ACC112 (cell line): ENCODE measurements around the gene F13A1.

ENCODE experiments used
- H2AFZ ChIP-seq: fragments of 200-600 bp; sonication (generic); one replicate; pipeline ENCODE4 v1.6.0; 2017; ENCODE audit warnings: antibody characterized with exemption, low read length; ENCODE audit not compliant: unreplicated experiment
- H3K27ac ChIP-seq: fragments of 200-600 bp; sonication (generic); 2 replicates; pipeline ENCODE4 v1.5.1; 2014; ENCODE audit warnings: low read depth, mild to moderate bottlenecking, antibody characterized with exemption, low read length, moderate library complexity
- H3K27me3 ChIP-seq: fragments of 200-600 bp; sonication (generic); 2 replicates; pipeline ENCODE4 v1.6.1; 2014; ENCODE audit warnings: mild to moderate bottlenecking, antibody characterized with exemption, low read length, moderate library complexity, mixed read lengths; ENCODE audit not compliant: insufficient read depth
- H3K36me3 ChIP-seq: fragments of 200-600 bp; sonication (generic); 2 replicates; pipeline ENCODE4 v1.6.1; 2016; ENCODE audit warnings: mild to moderate bottlenecking, antibody characterized with exemption, low read length, moderate library complexity, mixed read lengths; ENCODE audit not compliant: insufficient read depth
- H3K4me1 ChIP-seq: fragments of 200-600 bp; sonication (generic); one replicate; pipeline ENCODE4 v1.6.1; 2016; ENCODE audit warnings: low read length, mixed read lengths; ENCODE audit not compliant: insufficient read depth, unreplicated experiment, control insufficient read depth
- H3K4me3 ChIP-seq: fragments of 200-600 bp; sonication (generic); 2 replicates; pipeline ENCODE4 v1.5.1; 2014; ENCODE audit warnings: mild to moderate bottlenecking, low read depth, low read length
- H3K79me2 ChIP-seq: fragments of 200-600 bp; sonication (generic); one replicate; pipeline ENCODE4 v1.6.0; 2016; ENCODE audit warnings: low read length; ENCODE audit not compliant: control insufficient read depth, unreplicated experiment, insufficient read depth

F13A1 gene

DNA sequence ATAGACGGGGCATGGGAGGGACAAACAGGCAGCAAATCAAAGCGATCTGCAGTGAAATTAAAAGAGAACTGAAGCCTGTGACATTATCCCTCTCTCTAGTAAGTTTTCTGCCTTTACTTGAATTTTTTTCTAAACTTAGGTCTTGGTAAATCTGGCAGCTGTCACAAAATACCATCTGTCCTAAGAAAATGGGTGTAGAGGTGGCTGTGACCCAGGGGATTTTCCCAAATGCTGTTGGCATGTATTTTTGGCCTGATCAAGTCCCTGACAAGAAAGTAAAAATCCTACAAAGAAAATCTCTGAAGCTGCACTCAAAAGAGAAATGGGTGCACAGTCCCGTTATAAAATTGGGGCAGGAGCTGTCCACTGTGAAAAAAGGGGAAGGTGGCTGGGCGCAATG, 30.2 kb upstream of the F13A1 start:
- no peaks in the 10 kb centered on the region for H3K4me1 ChIP-seq
- H3K36me3 ChIP-seq = no peaks in the 10 kb centered on the region
- no peak overlapping the region for H3K27ac ChIP-seq
- H3K4me3 ChIP-seq = no peak overlapping the region
- H2AFZ ChIP-seq = no peak overlapping the region
- no peaks in the 10 kb centered on the region for H3K79me2 ChIP-seq
- H3K27me3 ChIP-seq = no peaks in the 10 kb centered on the region

DNA sequence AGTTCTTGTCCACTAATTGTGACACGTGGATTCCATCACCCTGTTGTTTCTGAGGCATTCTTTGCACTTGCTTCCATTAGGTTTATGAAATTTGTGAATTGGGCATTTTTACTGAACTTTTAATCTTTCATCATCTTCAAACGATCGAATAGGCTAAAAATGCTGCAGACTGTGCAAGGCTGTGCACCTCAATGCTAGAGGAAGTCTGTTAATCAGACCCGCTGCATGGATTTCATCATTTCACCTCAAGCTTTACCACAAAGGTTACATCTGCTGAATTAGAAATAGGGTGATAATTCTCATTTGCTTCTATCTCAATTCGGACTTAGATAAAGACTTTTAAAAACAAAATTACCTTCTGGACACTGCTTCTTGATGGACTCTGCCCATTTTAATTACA, 27.8 kb upstream of the F13A1 start:
- H2AFZ ChIP-seq = no peak overlapping the region
- H3K4me1 ChIP-seq = no peaks in the 10 kb centered on the region
- H3K79me2 ChIP-seq = no peaks in the 10 kb centered on the region
- no peaks in the 10 kb centered on the region for H3K27me3 ChIP-seq
- H3K36me3 ChIP-seq = no peaks in the 10 kb centered on the region
- no peak overlapping the region for H3K27ac ChIP-seq
- H3K4me3 ChIP-seq = no peak overlapping the region

DNA sequence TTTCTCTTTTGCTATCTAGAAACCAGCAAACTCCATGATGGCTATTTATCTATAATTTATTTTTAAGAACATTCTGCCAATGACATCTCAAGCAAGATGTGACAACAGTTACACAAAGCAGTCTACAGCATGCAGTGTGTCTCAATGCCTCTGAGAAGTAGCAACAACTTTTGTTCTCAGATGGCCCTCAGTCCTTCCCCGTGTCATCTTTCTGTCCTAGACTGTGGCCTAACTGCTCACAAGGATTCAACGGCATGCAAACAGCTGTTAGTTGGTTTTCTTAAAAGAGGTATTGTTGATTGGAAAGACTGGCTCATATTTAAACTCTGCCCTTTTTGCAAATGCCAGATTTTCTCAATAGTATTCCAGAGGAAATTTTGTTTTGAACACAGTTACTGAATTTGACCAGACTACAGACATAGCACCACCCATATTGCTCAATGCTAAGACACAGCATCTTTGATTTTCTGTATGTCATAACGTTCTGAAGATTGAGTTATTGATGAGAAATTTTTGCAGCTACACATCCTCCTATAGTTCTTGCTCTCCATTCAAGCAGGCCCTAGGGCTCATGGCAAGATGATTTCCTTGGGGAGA, 26.1 kb upstream of the F13A1 start:
- no peaks in the 10 kb centered on the region for H3K79me2 ChIP-seq
- no peaks in the 10 kb centered on the region for H3K36me3 ChIP-seq

DNA sequence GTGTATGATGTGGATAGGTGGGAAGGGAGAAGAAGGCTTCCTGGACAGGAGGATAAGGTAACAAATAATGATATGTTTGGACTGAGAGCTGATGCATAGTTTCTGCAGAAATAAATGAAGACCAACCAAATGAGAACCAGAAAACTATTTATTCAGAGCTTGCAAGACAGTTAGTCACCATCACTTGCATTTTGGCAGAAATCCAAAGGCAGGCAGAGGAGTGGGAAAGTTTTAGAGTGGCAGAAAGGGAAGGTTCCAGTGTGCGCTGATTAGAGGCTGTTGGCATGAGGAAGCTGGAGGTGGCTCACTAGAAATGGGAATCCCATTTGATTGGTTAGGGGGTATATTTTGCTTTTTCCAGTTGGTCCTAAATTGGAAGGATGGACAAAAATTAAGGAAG, 13.0 kb upstream of the F13A1 start:
- H3K79me2 ChIP-seq = no peaks in the 10 kb centered on the region
- H3K27ac ChIP-seq = no peak overlapping the region
- no peak overlapping the region for H3K4me3 ChIP-seq
- H2AFZ ChIP-seq = no peak overlapping the region
- no peaks in the 10 kb centered on the region for H3K4me1 ChIP-seq
- H3K27me3 ChIP-seq = no peaks in the 10 kb centered on the region
- no peaks in the 10 kb centered on the region for H3K36me3 ChIP-seq

More for the DNA sequence above, 26.1 kb upstream of the F13A1 start:
- Histone ChIP-seq H3K27ac (no peak overlapping the region), H2AFZ (no peak overlapping the region), H3K4me3 (no peak overlapping the region), H3K27me3 (no peaks in the 10 kb centered on the region), H3K4me1 (no peaks in the 10 kb centered on the region)

DNA sequence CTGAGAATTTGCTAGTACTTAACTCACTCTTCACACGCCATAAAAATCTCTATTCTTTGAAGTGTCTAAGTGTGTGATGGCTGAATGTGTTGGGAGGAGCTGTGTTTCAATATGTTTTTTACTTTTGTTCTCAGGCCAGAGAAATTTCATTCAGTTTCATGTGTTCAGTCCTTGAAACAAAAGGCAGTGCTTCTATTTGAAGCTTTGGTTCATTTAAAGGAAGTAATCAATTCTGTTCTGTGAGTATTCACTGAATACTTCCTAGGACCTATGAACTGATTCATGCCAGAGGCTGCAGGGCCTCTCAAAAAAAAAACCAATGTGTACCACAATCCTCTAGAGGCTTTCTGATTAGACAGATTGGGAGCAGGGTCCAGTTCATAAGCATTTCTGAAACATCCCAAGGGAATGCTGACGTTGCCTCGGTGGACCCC, 12.4 kb upstream of the F13A1 start:
- Histone ChIP-seq H2AFZ (no peak overlapping the region), H3K4me1 (no peaks in the 10 kb centered on the region), H3K27me3 (no peaks in the 10 kb centered on the region), H3K79me2 (no peaks in the 10 kb centered on the region), H3K4me3 (no peak overlapping the region), H3K27ac (no peak overlapping the region), H3K36me3 (no peaks in the 10 kb centered on the region)

DNA sequence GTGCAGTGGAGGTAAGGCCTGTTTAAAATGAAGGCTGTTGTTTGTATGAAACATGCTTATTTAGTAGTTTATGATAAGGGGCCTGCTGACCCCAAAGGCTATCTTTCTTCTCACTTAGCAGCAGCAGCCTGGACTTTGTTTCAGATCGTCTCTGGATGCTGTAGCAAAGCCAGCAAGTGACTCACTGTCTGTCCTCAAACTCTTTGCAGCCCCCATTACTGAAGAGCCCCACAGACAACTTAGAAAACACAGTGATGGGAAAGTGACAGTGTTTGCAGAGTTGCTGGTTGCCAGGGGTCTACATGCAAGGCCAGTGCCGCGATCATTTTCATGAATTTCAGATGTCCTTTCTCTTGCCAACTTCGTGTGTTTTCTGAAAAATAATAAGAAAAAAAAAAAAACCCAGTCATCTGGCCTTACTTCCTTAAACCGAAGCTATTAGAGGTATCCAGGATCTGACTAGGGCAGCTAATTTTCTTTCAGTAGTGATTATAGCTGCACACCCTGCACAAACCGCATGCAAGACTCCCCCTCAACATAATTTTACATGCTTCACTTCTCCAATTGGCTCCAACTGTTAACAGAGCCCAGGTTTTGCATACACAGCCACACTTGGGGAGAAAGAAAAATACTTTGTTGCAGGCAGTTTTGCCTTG, 11.6 kb upstream of the F13A1 start:
- Histone ChIP-seq H3K4me3 (no peak overlapping the region), H2AFZ (no peak overlapping the region), H3K36me3 (no peaks in the 10 kb centered on the region), H3K27ac (no peak overlapping the region), H3K27me3 (no peaks in the 10 kb centered on the region), H3K79me2 (no peaks in the 10 kb centered on the region), H3K4me1 (no peaks in the 10 kb centered on the region)

DNA sequence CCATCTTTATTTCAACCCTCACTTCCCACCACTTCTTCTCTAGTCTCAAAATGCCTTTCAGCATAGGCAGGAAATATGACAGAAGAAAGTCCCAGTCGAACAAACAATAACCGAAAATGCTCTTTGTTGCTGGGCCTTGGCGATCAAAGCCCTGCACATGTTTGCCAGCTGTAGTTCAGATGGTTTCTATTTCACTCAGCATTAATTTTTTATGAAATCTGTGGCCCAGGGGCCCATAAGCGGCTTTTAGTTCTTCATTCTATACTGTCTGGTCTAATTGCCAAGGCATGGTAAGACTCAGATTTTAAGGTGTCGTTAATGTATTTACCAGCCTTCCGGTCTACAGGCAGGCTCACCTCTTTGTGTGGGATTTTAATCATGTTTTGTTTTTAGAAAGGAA, 10.9 kb upstream of the F13A1 start:
- H3K36me3 ChIP-seq = no peaks in the 10 kb centered on the region
- H3K27ac ChIP-seq = no peak overlapping the region
- H3K4me1 ChIP-seq = no peaks in the 10 kb centered on the region
- no peaks in the 10 kb centered on the region for H3K79me2 ChIP-seq
- no peak overlapping the region for H3K4me3 ChIP-seq
- no peak overlapping the region for H2AFZ ChIP-seq
- H3K27me3 ChIP-seq = no peaks in the 10 kb centered on the region

DNA sequence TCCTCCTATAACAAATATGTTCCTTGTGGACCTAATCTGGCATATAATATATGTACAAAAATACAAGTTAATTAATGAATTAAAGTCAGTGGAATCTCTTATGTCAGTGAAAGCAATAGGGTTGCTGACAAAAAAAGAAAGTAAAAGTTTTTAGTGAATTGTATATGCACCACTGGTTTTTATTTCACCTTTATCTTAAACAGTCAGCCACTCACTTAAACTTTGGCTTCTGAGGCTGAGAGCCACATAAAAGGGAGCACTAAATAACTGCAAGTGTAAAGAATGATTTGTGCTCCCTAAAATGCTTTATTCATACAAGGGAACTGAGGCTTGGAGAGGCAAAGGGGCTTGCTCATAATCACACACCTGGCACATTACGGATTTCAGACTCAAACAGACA, 9.9 kb upstream of the F13A1 start:
- H3K79me2 ChIP-seq = no peaks in the 10 kb centered on the region
- H3K36me3 ChIP-seq = no peaks in the 10 kb centered on the region
- no peak overlapping the region for H3K27ac ChIP-seq
- no peaks in the 10 kb centered on the region for H3K27me3 ChIP-seq
- no peaks in the 10 kb centered on the region for H3K4me1 ChIP-seq
- no peak overlapping the region for H2AFZ ChIP-seq
- no peak overlapping the region for H3K4me3 ChIP-seq

DNA sequence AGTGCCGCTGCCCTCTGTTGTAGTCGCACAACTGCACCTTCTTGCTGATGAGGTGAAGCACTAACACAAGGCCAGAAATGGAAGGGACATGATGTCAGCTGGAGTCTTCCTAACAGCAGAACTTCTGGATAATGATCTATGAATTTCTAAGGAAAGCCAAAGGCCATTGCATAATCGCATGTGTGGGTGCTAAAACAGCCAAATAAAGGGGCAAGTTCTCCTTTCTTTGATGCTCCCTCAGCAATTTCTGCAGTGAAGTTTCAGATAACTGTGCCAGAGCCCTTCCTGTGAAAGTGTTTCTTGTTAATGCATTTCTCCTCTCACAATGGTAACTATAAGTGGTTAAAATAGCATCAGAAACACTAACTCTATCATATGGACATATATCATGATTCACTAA, 8.0 kb upstream of the F13A1 start:
- Histone ChIP-seq H3K27ac (no peak overlapping the region), H3K79me2 (no peaks in the 10 kb centered on the region), H3K27me3 (no peaks in the 10 kb centered on the region), H3K36me3 (no peaks in the 10 kb centered on the region), H3K4me3 (no peak overlapping the region), H3K4me1 (no peaks in the 10 kb centered on the region), H2AFZ (no peak overlapping the region)

DNA sequence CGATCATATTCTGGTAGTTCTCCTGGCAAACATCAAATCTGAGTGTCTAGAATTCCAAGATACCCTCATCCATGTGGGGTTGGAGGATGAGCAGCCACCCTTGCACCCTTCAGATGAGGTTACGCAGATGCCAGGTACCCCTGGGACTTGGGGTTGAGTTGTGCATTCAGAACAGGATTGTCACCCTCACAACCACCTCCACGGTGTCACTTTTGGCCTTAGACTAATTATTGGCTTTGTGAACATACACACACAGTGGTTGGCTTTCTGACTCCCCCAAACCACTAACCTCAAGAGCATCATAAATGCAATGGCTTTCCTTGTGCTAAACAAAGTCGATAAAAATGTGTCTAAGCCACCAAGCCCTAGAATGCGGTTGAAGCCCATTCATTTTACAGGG, 2.9 kb upstream of the F13A1 start:
- no peaks in the 10 kb centered on the region for H3K36me3 ChIP-seq
- no peak overlapping the region for H3K27ac ChIP-seq
- H3K27me3 ChIP-seq = peaks cover 5% of the 10 kb centered on the region; the same call in 1 of the 2 replicates
- no peak overlapping the region for H2AFZ ChIP-seq
- no peaks in the 10 kb centered on the region for H3K79me2 ChIP-seq
- no peak overlapping the region for H3K4me3 ChIP-seq
- H3K4me1 ChIP-seq = no peaks in the 10 kb centered on the region

DNA sequence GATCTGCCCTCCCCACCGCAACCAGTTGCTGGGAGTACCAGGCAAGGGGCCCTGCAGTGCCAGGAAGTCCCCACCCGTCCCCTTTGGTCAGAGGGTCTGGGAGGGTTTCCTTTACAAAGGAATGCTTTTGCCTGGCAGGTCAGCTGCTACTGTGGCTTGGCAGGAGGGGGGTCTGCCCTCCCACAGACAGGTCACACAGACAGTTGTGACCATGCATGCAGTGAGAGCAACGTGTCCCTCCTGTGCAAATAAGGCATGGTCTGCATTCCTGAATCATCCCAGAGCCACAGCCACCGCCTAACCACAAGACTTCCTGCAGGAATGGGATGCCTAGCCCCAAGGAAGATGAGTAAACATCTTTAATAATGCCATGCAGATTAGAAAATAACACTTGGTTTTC, 439 bp upstream of the F13A1 start:
- no peaks in the 10 kb centered on the region for H3K4me1 ChIP-seq
- H2AFZ ChIP-seq = no peak overlapping the region
- H3K36me3 ChIP-seq = no peaks in the 10 kb centered on the region
- no peaks in the 10 kb centered on the region for H3K79me2 ChIP-seq
- no peak overlapping the region for H3K4me3 ChIP-seq
- H3K27ac ChIP-seq = no peak overlapping the region
- peaks cover 5% of the 10 kb centered on the region; the same call in 1 of the 2 replicates for H3K27me3 ChIP-seq
